ENCODE data around the gene SENP6. TPM values are rescaled to one million over a fixed set of nuclear protein-coding genes. Genes with fewer than 3 reads are reported as not detected.
A peak's percentile ranks its signal among the peaks of the same experiment; 100 is the strongest.

SENP6 gene
- total RNA-seq, 1 experiment from 2014 or later = 45.0 TPM

GRCh38 chr6:75748003-75748742, 146.5 kb downstream of the SENP6 start:
- no peak for DNase-seq (ENCODE audit: low read depth)

GRCh38 chr6:75748743-75749538, 147.3 kb downstream of the SENP6 start, which contains the start of gene MYO6:
Gene MYO6 (plus strand): TSS chr6:75749239. CDS start chr6:75817548, 68,309 bp downstream.
- peak; percentile 69 for DNase-seq (ENCODE audit: low read depth)

GRCh38 chr6:75751443-75751842, 149.8 kb downstream of the SENP6 start:
- peak; percentile 80 for DNase-seq (ENCODE audit: low read depth)

DNA sequence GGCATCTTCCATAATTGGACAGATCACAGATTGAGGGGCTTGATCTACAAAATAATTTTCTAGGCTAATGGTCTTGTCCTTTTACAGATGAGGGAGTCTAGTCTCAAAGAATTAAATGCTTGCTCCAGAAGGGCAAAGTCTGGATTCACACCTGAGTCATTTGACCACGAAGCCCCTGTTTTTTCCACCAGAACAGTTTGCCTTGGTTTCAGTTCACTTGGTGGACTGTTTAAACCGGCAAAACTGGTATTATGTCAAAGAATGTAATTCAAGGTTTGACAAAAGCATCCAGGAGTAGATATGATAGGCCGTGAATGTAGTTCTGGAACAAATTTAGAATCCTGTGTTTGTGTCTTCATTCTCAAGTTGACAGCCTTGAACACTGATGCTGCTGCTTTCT, 150.7 kb downstream of the SENP6 start:
- DNase-seq (ENCODE audit: low read depth) = peak; percentile 59

GRCh38 chr6:75755704-75756103, 154.0 kb downstream of the SENP6 start:
- DNase-seq (ENCODE audit: low read depth) = no peak

GRCh38 chr6:75757295-75757694, 155.6 kb downstream of the SENP6 start:
- no peak for DNase-seq (ENCODE audit: low read depth)

DNA sequence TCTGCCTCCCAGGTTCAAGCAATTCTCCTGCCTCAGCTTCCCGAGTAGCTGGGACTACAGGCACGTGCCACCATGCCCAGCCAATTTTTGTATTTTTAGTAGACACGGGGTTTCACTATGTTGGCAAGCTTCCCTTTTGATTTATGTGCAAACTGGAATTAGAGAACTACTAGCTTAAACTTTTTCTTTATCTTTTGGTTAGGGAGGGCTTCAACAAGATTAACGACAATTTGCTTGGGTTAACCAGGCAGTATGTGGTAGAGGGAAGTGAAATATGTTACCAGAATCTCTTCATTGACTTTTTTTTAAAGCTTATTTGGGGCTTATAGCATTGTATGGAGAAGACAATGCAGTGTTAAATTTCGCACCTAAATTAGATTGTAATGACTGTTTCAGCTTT, 156.4 kb downstream of the SENP6 start:
- no peak for DNase-seq (ENCODE audit: low read depth)

DNA sequence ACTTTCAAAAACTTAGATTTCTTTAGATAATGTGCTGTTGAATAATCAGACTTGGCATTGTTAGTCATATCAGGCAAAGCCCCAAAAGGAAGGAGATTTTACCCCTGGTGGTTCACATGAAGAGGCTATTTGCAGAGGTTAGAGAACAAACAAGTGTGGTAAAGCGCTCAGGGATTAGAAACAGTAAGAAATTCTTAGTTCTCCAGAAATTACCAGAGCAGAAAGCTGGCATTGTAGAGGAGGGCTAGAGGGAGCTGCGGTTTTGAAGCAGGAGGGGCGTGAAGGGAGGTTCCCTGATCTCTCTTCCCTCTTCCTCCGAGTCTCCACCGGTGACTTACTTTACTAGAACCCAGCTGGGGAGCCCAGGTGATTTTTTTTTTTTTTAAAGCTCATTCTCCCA, 157.5 kb downstream of the SENP6 start:
- peak; percentile 24 for DNase-seq (ENCODE audit: low read depth)

GRCh38 chr6:75760320-75760719, 158.6 kb downstream of the SENP6 start:
- no peak for DNase-seq (ENCODE audit: low read depth)

GRCh38 chr6:75761489-75761888, 159.8 kb downstream of the SENP6 start:
- no peak for DNase-seq (ENCODE audit: low read depth)

DNA sequence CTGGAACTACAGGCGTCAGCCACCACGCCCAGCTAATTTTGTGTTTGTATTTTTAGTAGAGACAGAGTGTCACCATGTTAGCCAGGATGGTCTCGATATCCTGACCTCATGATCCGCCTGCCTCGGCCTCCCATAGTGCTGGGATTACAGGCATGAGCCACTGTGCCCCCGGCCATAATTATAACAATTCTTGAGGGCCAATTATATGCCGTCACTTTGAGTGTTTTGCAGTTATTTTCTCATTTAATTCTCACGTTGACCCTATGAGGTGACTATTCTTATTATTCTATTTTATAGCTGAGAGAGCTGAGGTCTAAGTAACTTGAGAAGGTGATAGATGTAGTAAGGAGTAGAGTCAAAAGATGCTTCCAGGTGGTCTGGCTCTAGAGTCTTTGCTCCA, 160.4 kb downstream of the SENP6 start:
- DNase-seq (ENCODE audit: low read depth) = no peak

DNA sequence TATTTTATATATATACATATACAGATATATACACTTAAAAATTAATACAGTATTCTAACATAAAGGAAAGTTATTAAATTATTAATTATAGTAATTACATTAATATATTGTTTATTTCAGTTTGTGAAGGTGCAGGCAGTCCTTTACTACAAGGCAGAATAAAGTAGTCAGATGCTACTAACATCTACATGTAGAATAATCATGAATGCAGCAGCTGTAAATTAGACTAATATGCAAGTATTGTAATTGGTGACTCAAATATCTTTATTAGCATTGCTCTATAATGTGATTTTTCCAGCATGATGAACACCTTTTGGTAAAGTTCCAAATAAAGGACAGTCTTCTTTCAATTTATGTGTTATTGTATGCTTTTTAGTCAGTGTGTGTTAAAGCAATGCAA, 164.7 kb downstream of the SENP6 start:
- DNase-seq (ENCODE audit: low read depth) = no peak

Other genes with a start within 250 kb of the SENP6 start
- 0.81 and 1.3 TPM in 2 replicates for gene FILIP1, start 108.1 kb upstream of the SENP6 start, total RNA-seq (2014; rRNA removed; shearing (Covaris generic))
- 2.2 and 8.2 TPM in 2 replicates for gene MYO6, start 147.4 kb downstream of the SENP6 start, total RNA-seq (2014; rRNA removed; shearing (Covaris generic))

Measured in M059J (cell line).